Vagina (tissue), 2 donors: ENCODE data around the gene ANAPC2. TPM values are rescaled to one million over a fixed set of nuclear protein-coding genes. Genes with fewer than 3 reads are reported as not detected.

Source experiments
- DNase-seq, 2 donors: peaks; one replicate each; pipeline ENCODE4 v3.0.0-alpha.2; 2017; ENCODE audit errors: extremely low spot score in 2 of 2
- H3K27ac ChIP-seq: fragments of 200-600 bp; sonication (generic); one replicate; pipeline ENCODE4 v1.5.1; 2019
- H3K27me3 ChIP-seq: fragments of 200-600 bp; sonication (generic); one replicate; pipeline ENCODE4 v1.5.1; 2019
- H3K36me3 ChIP-seq, 2 donors: fragments of 200-600 bp; sonication (generic); one replicate each; pipeline ENCODE4 v1.5.1; 2017 to 2019
- H3K4me1 ChIP-seq: fragments of 200-600 bp; sonication (generic); one replicate; pipeline ENCODE4 v1.5.1; 2019
- H3K4me3 ChIP-seq, 2 donors: fragments of 200-600 bp; sonication (generic); 1 replicate in 1 of 2; 2 replicates in 1 of 2; pipeline ENCODE4 v1.5.1; 2016 to 2019
- H3K9me3 ChIP-seq: fragments of 200-600 bp; sonication (generic); one replicate; pipeline ENCODE4 v1.5.1; 2019
- CTCF ChIP-seq, 3 experiments: fragments of 450-650 bp in 2 of 3; fragments of 200-600 bp in 1 of 3; sonication (generic) in 1 of 3; IDR thresholded peaks; one replicate each; pipeline ENCODE4 v1.5.1; 2017 to 2019; ENCODE audit warnings: antibody characterized with exemption in 3 of 3, mild to moderate bottlenecking in 2 of 3, moderate library complexity in 2 of 3
- POLR2A ChIP-seq, 2 donors: fragments of 450-650 bp; IDR thresholded peaks; one replicate each; pipeline ENCODE4 v1.6.1; 2017; ENCODE audit warnings: antibody characterized with exemption in 2 of 2, mild to moderate bottlenecking in 2 of 2, moderate library complexity in 2 of 2
- POLR2AphosphoS5 ChIP-seq, 2 donors: sonication (generic); formaldehyde crosslinking; IDR thresholded peaks; one replicate each; pipeline ENCODE4 v1.9.0; 2017; ENCODE audit warnings: antibody characterized with exemption in 2 of 2, mild to moderate bottlenecking in 2 of 2, low read depth in 1 of 2; ENCODE audit not compliant: insufficient read depth in 1 of 2
- intact Hi-C: fragments of 100-400 bp; cut with DNase I; formaldehyde crosslinking; loops from one replicate; pipeline ENCODE4 v1.15.1; 2023
- total RNA-seq: library from RNA; depleted of rRNA; stranded (reverse); fragments of >200 nt; gene quantifications from one replicate; pipeline ENCODE4 v1.2.3, GENCODE V29; 2016

ANAPC2 gene
- total RNA-seq, 1 donor from 2014 or later, result 30.0 TPM

GRCh38 chr9:137226338-137227053, 38.1 kb upstream of the ANAPC2 start:
- Histone ChIP-seq H3K4me3 (peak overlapping the region in 1 of 2 donors; percentile 26), H3K4me1 (peaks cover 32% of the 10 kb centered on the region), H3K36me3 (no peaks in the 10 kb centered on the region), H3K9me3 (no peaks in the 10 kb centered on the region), H3K27ac (no peak overlapping the region), H3K27me3 (no peaks in the 10 kb centered on the region)
- DNase-seq, result no peak
- no peak for TF ChIP-seq CTCF (IDR thresholded peaks at IDR 0.05)
- TF ChIP-seq POLR2AphosphoS5 (IDR thresholded peaks at IDR 0.05; ENCODE audit: insufficient read depth in 1 of 2, low read depth in 1 of 2), result peak in 1 of 2 donors; percentile 13
- no peak for TF ChIP-seq POLR2A (IDR thresholded peaks at IDR 0.05)
- intact Hi-C loops, result loop anchor here (1.0 to 5.0 kb wide), 3 partner anchors 34 to 131 kb away; no protein-coding TSS in a partner anchor

- Histone ChIP-seq H3K4me1 (peaks cover 38% of the 10 kb centered on the region), H3K27me3 (no peaks in the 10 kb centered on the region), H3K36me3 (no peaks in the 10 kb centered on the region), H3K27ac (no peak overlapping the region), H3K4me3 (peak overlapping the region in 1 of 2 donors; percentile 26), H3K9me3 (no peaks in the 10 kb centered on the region)
- TF ChIP-seq POLR2A (IDR thresholded peaks at IDR 0.05), result no peak
- TF ChIP-seq POLR2AphosphoS5 (IDR thresholded peaks at IDR 0.05; ENCODE audit: insufficient read depth in 1 of 2, low read depth in 1 of 2), result no peak
- no peak for DNase-seq
- intact Hi-C loops, result loop anchor here (5.0 kb wide), 2 partner anchors 34 to 131 kb away; no protein-coding TSS in a partner anchor
Observed at GRCh38 chr9:137225699-137226331, 37.5 kb upstream of the ANAPC2 start.

- intact Hi-C loops, result loop anchor here (5.0 kb wide), 2 partner anchors 33 to 132 kb away; no protein-coding TSS in a partner anchor
- H3K27me3 ChIP-seq, result no peaks in the 10 kb centered on the region
- peak in 1 of 2 donors; percentile 37 for TF ChIP-seq POLR2AphosphoS5 (IDR thresholded peaks at IDR 0.05; ENCODE audit: insufficient read depth in 1 of 2, low read depth in 1 of 2)
- TF ChIP-seq POLR2A (IDR thresholded peaks at IDR 0.05), result no peak
- H3K27ac ChIP-seq, result peak within 1 kb of the TSS; percentile 77
- H3K4me1 ChIP-seq, result peaks cover 38% of the 10 kb centered on the region
- peak within 1 kb of the TSS; percentile 65 to 86 for H3K4me3 ChIP-seq
- H3K36me3 ChIP-seq, result no peaks in the 10 kb centered on the region
- no peak for DNase-seq
- H3K9me3 ChIP-seq, result no peaks in the 10 kb centered on the region
Observed at GRCh38 chr9:137224830-137225694, 36.7 kb upstream of the ANAPC2 start, which contains the start of gene CYSRT1. TSS of gene CYSRT1 (plus strand) at chr9:137225174. CDS start at chr9:137225622, 448 bp downstream.

- DNase-seq, result peak; percentile 99
- Histone ChIP-seq H3K27me3 (no peaks in the 10 kb centered on the region), H3K4me1 (peaks cover 44% of the 10 kb centered on the region), H3K9me3 (no peaks in the 10 kb centered on the region), H3K27ac (peak overlapping the region; percentile 77), H3K36me3 (no peaks in the 10 kb centered on the region), H3K4me3 (peak overlapping the region; percentile 65 to 86)
- TF ChIP-seq POLR2A (IDR thresholded peaks at IDR 0.05) (no peak), POLR2AphosphoS5 (IDR thresholded peaks at IDR 0.05; ENCODE audit: insufficient read depth in 1 of 2, low read depth in 1 of 2) (peak; percentile 78 to 99)
- intact Hi-C loops, result no loop called here
Observed at GRCh38 chr9:137223078-137223970, 35.0 kb upstream of the ANAPC2 start.

- Histone ChIP-seq H3K4me3 (peak within 1 kb of the TSS; percentile 65 to 86), H3K27me3 (no peaks in the 10 kb centered on the region), H3K36me3 (no peaks in the 10 kb centered on the region), H3K9me3 (no peaks in the 10 kb centered on the region), H3K4me1 (peaks cover 50% of the 10 kb centered on the region), H3K27ac (peak within 1 kb of the TSS; percentile 77)
- DNase-seq, result no peak
- intact Hi-C loops, result no loop called here
- TF ChIP-seq POLR2A (IDR thresholded peaks at IDR 0.05), result no peak
- TF ChIP-seq CTCF (IDR thresholded peaks at IDR 0.05), result no peak
- no peak for TF ChIP-seq POLR2AphosphoS5 (IDR thresholded peaks at IDR 0.05; ENCODE audit: insufficient read depth in 1 of 2, low read depth in 1 of 2)
Observed at GRCh38 chr9:137222190-137223077, 34.1 kb upstream of the ANAPC2 start, which contains the start of gene RNF208. TSS of gene RNF208 (minus strand) at chr9:137222240. CDS start at chr9:137221212, 1,028 bp downstream.
